Calu3 (cell line): ENCODE results near the gene SLC3A2. TPM values are rescaled to one million over a fixed set of nuclear protein-coding genes. Genes with fewer than 3 reads are reported as not detected.

Experiments used
- BruUV-seq: library from RNA; stranded (reverse); fragments of 400-500 nt; replicated peaks from 2 replicates; lab custom pipeline; 2021; lab: Mats Ljungman, UMichigan
- CTCF ChIA-PET: fragments of 300-600 bp; sonication (Branson Sonifier 250); formaldehyde crosslinking; loops from one replicate; lab custom pipeline; 2022; ENCODE audit warnings: antibody characterized with exemption; lab: Charles Lee
- DNase-seq: peaks from one replicate; pipeline ENCODE4 v3.0.0; 2022
- H3K27ac Mint-ChIP-seq: one replicate; pipeline ENCODE4 v1.8.0; 2022; ENCODE audit warnings: mixed read lengths; ENCODE audit not compliant: unreplicated experiment
- H3K27me3 Mint-ChIP-seq: one replicate; pipeline ENCODE4 v1.8.0; 2022; ENCODE audit warnings: mixed read lengths; ENCODE audit not compliant: unreplicated experiment
- H3K36me3 Mint-ChIP-seq: one replicate; pipeline ENCODE4 v1.8.0; 2022; ENCODE audit warnings: mild to moderate bottlenecking, moderate library complexity, mixed read lengths; ENCODE audit not compliant: insufficient read depth, unreplicated experiment
- H3K4me1 Mint-ChIP-seq: one replicate; pipeline ENCODE4 v1.8.0; 2022; ENCODE audit warnings: mild to moderate bottlenecking, low read depth, mixed read lengths; ENCODE audit not compliant: unreplicated experiment
- H3K4me3 Mint-ChIP-seq: one replicate; pipeline ENCODE4 v1.8.0; 2022; ENCODE audit warnings: mild to moderate bottlenecking, low read depth, moderate library complexity, mixed read lengths; ENCODE audit not compliant: unreplicated experiment
- H3K9me3 Mint-ChIP-seq: one replicate; pipeline ENCODE4 v1.8.0; 2022; ENCODE audit warnings: low read depth, mixed read lengths; ENCODE audit not compliant: unreplicated experiment
- intact Hi-C: fragments of 100-400 bp; cut with micrococcal nuclease; formaldehyde crosslinking; loops from one replicate; pipeline ENCODE4 v1.10.0; 2022; ENCODE audit not compliant: unreplicated experiment
- total RNA-seq: library from RNA; stranded (reverse); gene quantifications from 2 replicates; pipeline ENCODE4 v1.2.3, GENCODE V29; 2022
- TF ChIP-seq, protein P1 (sequence below): fragments of 200-600 bp; IDR thresholded peaks from one replicate; pipeline ENCODE4 v1.8.0; 2022; ENCODE audit warnings: antibody characterized with exemption; ENCODE audit not compliant: unreplicated experiment

Gene SLC3A2
- total RNA-seq, 1 experiment from 2014 or later = 444 TPM

DNA sequence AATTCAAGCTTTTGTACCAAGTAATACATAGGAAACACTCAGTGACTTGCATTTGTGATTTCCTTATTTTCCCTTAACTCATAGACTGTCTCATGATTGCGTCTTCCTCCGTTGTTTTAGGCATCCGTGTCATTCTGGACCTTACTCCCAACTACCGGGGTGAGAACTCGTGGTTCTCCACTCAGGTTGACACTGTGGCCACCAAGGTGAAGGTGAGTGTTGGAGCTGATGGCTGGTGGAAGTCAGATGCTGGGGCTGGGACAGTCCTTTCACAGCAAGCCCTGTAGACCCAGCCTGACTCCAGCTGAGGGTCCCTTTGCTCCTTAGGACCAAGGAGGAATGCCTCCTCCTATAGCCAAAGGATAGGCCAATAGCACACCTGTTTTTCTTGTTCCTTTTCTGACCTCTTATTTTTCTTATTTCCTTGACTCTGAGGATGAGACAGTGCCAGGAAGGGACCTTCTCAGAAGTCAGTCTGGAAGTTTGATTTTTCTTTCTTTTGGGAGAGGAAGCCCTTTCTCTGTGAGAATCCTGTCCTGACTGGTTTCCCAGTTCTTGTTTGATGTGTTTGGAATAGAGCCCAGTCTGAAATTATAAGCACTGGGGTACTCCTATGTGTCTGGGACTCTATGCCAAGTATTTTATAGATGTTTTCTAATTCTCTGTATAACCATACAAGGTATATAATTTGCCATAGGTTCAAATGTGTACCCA lies 2.2 kb downstream of the SLC3A2 start:
- Mint-ChIP-seq H3K36me3 (peaks cover 93% of the 10 kb centered on the region), H3K27me3 (peaks cover 9% of the 10 kb centered on the region), H3K4me3 (peak overlapping the region; percentile 100), H3K9me3 (no peaks in the 10 kb centered on the region), H3K4me1 (peaks cover 39% of the 10 kb centered on the region), H3K27ac (peak overlapping the region; percentile 100)
- intact Hi-C loops = no loop called here
- CTCF ChIA-PET = interaction anchor here (1.2 kb wide), 1 partner anchor 42 kb away, joined by 4 read pairs; no protein-coding TSS in a partner anchor
- DNase-seq = no peak
- no TSS peak for BruUV-seq
- TF ChIP-seq, protein P1, sequence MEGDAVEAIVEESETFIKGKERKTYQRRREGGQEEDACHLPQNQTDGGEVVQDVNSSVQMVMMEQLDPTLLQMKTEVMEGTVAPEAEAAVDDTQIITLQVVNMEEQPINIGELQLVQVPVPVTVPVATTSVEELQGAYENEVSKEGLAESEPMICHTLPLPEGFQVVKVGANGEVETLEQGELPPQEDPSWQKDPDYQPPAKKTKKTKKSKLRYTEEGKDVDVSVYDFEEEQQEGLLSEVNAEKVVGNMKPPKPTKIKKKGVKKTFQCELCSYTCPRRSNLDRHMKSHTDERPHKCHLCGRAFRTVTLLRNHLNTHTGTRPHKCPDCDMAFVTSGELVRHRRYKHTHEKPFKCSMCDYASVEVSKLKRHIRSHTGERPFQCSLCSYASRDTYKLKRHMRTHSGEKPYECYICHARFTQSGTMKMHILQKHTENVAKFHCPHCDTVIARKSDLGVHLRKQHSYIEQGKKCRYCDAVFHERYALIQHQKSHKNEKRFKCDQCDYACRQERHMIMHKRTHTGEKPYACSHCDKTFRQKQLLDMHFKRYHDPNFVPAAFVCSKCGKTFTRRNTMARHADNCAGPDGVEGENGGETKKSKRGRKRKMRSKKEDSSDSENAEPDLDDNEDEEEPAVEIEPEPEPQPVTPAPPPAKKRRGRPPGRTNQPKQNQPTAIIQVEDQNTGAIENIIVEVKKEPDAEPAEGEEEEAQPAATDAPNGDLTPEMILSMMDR = no peak

DNA sequence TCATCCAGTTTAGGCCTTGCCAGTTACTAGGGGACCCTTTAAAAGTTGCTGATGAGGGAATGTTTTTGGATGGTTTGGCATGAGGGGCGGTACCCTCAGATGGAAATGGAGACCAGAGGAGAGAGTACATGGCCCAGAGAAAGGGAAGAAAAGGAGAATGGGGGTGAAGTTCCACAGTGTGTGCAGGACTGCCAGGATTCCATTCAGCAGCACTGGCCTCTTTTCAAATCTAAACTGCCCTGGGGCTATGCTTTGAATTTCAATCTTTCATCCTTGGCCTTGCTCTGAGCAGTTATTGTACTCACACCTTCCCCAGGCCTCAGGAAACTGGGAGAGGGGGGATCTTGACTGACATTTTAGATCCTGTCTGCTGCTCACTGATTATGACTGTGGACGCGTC lies 3.0 kb downstream of the SLC3A2 start:
- CTCF ChIA-PET = interaction anchor here (1.0 to 1.1 kb wide), 2 partner anchors 27 to 31 kb away, joined by 3 read pairs; no protein-coding TSS in a partner anchor
- H3K4me3 Mint-ChIP-seq = peak overlapping the region; percentile 100
- peak overlapping the region; percentile 100 for H3K27ac Mint-ChIP-seq
- DNase-seq = no peak
- H3K36me3 Mint-ChIP-seq = peaks cover 96% of the 10 kb centered on the region
- TF ChIP-seq, protein P1 = no peak
- intact Hi-C loops = no loop called here
- no TSS peak for BruUV-seq
- no peaks in the 10 kb centered on the region for H3K9me3 Mint-ChIP-seq
- peaks cover 9% of the 10 kb centered on the region for H3K27me3 Mint-ChIP-seq
- peaks cover 43% of the 10 kb centered on the region for H3K4me1 Mint-ChIP-seq

DNA sequence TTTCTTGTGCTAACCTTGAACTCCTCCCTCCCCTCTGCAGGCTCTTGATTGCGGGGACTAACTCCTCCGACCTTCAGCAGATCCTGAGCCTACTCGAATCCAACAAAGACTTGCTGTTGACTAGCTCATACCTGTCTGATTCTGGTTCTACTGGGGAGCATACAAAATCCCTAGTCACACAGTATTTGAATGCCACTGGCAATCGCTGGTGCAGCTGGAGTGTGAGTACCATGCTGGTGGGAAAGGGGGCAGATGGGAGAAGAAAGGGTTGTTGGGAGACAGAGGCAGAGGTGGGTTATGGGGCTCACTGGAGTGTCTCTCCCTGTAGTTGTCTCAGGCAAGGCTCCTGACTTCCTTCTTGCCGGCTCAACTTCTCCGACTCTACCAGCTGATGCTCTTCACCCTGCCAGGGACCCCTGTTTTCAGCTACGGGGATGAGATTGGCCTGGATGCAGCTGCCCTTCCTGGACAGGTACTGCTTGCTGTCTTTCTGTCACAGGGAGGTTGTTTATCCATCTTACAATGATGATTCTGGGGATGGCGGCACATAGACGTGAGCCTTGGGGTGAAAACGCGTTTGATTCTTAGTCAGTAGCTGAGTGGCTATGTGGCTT lies 4.5 kb downstream of the SLC3A2 start:
- Mint-ChIP-seq H3K36me3 (peaks cover 100% of the 10 kb centered on the region), H3K27me3 (peaks cover 9% of the 10 kb centered on the region), H3K27ac (peak overlapping the region; percentile 60), H3K9me3 (no peaks in the 10 kb centered on the region), H3K4me3 (peak overlapping the region; percentile 100), H3K4me1 (peaks cover 48% of the 10 kb centered on the region)
- intact Hi-C loops = no loop called here
- CTCF ChIA-PET = no interaction called here
- no TSS peak for BruUV-seq
- no peak for DNase-seq
- TF ChIP-seq, protein P1 = no peak

DNA sequence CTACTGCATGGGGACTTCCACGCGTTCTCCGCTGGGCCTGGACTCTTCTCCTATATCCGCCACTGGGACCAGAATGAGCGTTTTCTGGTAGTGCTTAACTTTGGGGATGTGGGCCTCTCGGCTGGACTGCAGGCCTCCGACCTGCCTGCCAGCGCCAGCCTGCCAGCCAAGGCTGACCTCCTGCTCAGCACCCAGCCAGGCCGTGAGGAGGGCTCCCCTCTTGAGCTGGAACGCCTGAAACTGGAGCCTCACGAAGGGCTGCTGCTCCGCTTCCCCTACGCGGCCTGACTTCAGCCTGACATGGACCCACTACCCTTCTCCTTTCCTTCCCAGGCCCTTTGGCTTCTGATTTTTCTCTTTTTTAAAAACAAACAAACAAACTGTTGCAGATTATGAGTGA lies 7.7 kb downstream of the SLC3A2 start:
- DNase-seq = no peak
- BruUV-seq = TSS peak; percentile 4
- peaks cover 40% of the 10 kb centered on the region for H3K4me1 Mint-ChIP-seq
- H3K9me3 Mint-ChIP-seq = no peaks in the 10 kb centered on the region
- peaks cover 88% of the 10 kb centered on the region for H3K36me3 Mint-ChIP-seq
- H3K27me3 Mint-ChIP-seq = no peaks in the 10 kb centered on the region
- TF ChIP-seq, protein P1 = no peak
- intact Hi-C loops = no loop called here
- CTCF ChIA-PET = no interaction called here
- peak overlapping the region; percentile 40 for H3K4me3 Mint-ChIP-seq
- H3K27ac Mint-ChIP-seq = peak overlapping the region; percentile 92
